ENCODE measurements around the gene RHBDD1.

Gene RHBDD1

DNA sequence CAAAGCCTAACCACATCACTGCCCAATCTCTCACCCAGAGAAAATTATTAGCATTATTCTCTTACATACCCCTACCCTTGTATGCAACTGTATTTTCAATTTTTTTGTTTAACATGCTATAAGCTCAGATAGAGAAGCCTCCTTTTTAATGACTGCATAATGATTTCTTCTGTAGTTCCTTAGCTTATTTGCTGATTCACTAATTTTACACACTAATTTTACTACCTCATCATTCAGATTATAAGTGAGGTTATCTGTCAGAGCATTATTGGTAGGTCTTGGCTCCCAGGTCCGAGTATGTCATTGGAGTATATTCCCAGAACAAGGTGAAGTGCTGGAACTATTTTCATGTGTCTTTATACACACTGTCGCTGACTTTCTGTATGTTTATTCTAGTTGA is 45.4 kb downstream of the RHBDD1 start:
- H3K4me2 ChIP-seq: no peak overlapping the region
- no peaks in the 10 kb centered on the region for H3K27me3 ChIP-seq
- H3K4me1 ChIP-seq: no peaks in the 10 kb centered on the region
- no peak overlapping the region for H3K4me3 ChIP-seq
- no peak overlapping the region for H3K9ac ChIP-seq
- TF ChIP-seq Cebpa-rat (IDR thresholded peaks at IDR 0.05): no peak
- no peaks in the 10 kb centered on the region for H4K20me1 ChIP-seq
- no peaks in the 10 kb centered on the region for H3K9me3 ChIP-seq
- peaks cover 9% of the 10 kb centered on the region; the same call in 1 of the 2 replicates for H3K36me3 ChIP-seq
- no peak overlapping the region for H3K27ac ChIP-seq

- no peak for TF ChIP-seq Cebpa-rat (IDR thresholded peaks at IDR 0.05)
- Histone ChIP-seq H3K36me3 (peaks cover 9% of the 10 kb centered on the region; the same call in 1 of the 2 replicates), H4K20me1 (no peaks in the 10 kb centered on the region), H3K4me2 (no peak overlapping the region), H3K27ac (no peak overlapping the region), H3K4me1 (no peaks in the 10 kb centered on the region), H3K9me3 (no peaks in the 10 kb centered on the region), H3K9ac (no peak overlapping the region), H3K4me3 (no peak overlapping the region), H3K27me3 (no peaks in the 10 kb centered on the region)
Observed at GRCh38 chr2:226882606-226883005, 46.8 kb downstream of the RHBDD1 start.

DNA sequence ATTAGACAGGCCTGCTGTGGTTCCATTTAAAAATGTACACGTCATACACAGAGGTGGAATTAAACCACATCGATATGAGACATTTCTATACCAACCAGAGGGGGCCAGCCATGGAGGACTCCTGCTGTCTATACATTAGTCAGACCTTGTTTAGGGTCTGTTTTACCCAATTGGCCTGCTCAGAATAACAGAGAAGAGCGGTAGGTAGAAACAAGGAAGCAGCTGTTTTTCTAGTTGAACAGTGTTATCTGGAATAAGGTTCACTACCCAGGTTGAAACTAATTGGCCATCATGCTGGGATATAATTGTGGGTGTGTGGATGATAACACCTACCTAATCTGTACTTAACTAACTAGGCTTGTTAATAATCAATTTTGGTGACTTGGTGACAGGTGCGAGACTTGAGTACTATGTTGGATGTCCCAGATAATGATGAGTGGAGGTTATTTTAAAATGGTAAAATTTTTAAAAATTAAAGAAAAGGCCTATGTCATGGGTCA is 47.5 kb downstream of the RHBDD1 start:
- no peak for TF ChIP-seq Cebpa-rat (IDR thresholded peaks at IDR 0.05)

GRCh38 chr2:226884166-226884565 is 48.3 kb downstream of the RHBDD1 start:
- Histone ChIP-seq H3K4me1 (no peaks in the 10 kb centered on the region), H3K9me3 (no peaks in the 10 kb centered on the region), H3K4me2 (no peak overlapping the region), H3K36me3 (peaks cover 9% of the 10 kb centered on the region; the same call in 1 of the 2 replicates), H3K4me3 (no peak overlapping the region), H3K27me3 (no peaks in the 10 kb centered on the region), H3K27ac (no peak overlapping the region), H4K20me1 (no peaks in the 10 kb centered on the region), H3K9ac (no peak overlapping the region)
- no peak for TF ChIP-seq Cebpa-rat (IDR thresholded peaks at IDR 0.05)

More for the DNA sequence above, 47.5 kb downstream of the RHBDD1 start:
- no peak overlapping the region for H3K9ac ChIP-seq
- H3K4me1 ChIP-seq: no peaks in the 10 kb centered on the region
- no peak overlapping the region for H3K27ac ChIP-seq
- no peaks in the 10 kb centered on the region for H3K9me3 ChIP-seq
- H3K27me3 ChIP-seq: no peaks in the 10 kb centered on the region
- no peak overlapping the region for H3K4me2 ChIP-seq
- H4K20me1 ChIP-seq: no peaks in the 10 kb centered on the region
- no peak overlapping the region for H3K4me3 ChIP-seq
- H3K36me3 ChIP-seq: peaks cover 9% of the 10 kb centered on the region; the same call in 1 of the 2 replicates

DNA sequence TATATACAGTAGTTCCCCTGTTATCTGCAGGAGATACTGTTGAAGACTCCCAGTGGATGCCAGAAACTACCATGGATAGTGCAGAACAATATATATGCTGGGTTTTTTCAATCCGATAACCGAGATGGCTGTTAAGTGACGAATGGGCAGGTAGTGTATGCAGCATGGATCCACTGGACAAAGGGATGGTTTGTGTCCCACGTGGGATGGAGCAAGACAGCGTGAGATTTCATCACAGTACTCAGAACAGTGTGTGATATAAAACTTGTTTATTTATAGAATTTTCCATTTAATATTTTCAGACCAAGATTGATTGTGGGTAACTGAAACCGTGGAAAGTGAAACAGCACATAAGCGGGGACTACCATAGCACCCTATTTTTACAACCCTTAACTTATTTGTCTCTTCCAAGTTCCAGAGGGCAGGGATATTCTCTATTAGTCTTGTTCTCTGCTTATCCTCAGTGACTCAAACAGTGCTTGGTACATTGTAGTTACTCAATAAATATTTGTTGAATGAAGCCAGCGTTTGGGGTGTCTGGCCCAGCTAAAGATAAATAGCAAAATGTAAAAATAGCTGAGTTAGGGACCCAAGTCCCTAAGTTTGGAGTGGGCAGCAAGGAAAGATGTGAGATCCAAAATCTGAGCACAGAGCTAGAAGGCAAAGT is 50.0 kb downstream of the RHBDD1 start:
- no peaks in the 10 kb centered on the region for H3K27me3 ChIP-seq
- no peaks in the 10 kb centered on the region for H3K9me3 ChIP-seq
- no peak for TF ChIP-seq Cebpa-rat (IDR thresholded peaks at IDR 0.05)
- no peak overlapping the region for H3K4me3 ChIP-seq
- H3K9ac ChIP-seq: no peak overlapping the region
- H3K4me1 ChIP-seq: no peaks in the 10 kb centered on the region
- no peaks in the 10 kb centered on the region for H4K20me1 ChIP-seq
- peaks cover 4% of the 10 kb centered on the region; the same call in 1 of the 2 replicates for H3K36me3 ChIP-seq
- H3K4me2 ChIP-seq: no peak overlapping the region
- H3K27ac ChIP-seq: no peak overlapping the region

GRCh38 chr2:226887940-226888339 is 52.1 kb downstream of the RHBDD1 start:
- H3K27ac ChIP-seq: no peak overlapping the region
- no peak overlapping the region for H3K4me2 ChIP-seq
- no peak overlapping the region for H3K4me3 ChIP-seq
- no peak overlapping the region for H3K9ac ChIP-seq
- H3K9me3 ChIP-seq: no peaks in the 10 kb centered on the region
- no peaks in the 10 kb centered on the region for H3K27me3 ChIP-seq
- no peaks in the 10 kb centered on the region for H3K36me3 ChIP-seq
- H4K20me1 ChIP-seq: no peaks in the 10 kb centered on the region
- no peak for TF ChIP-seq Cebpa-rat (IDR thresholded peaks at IDR 0.05)
- H3K4me1 ChIP-seq: no peaks in the 10 kb centered on the region

DNA sequence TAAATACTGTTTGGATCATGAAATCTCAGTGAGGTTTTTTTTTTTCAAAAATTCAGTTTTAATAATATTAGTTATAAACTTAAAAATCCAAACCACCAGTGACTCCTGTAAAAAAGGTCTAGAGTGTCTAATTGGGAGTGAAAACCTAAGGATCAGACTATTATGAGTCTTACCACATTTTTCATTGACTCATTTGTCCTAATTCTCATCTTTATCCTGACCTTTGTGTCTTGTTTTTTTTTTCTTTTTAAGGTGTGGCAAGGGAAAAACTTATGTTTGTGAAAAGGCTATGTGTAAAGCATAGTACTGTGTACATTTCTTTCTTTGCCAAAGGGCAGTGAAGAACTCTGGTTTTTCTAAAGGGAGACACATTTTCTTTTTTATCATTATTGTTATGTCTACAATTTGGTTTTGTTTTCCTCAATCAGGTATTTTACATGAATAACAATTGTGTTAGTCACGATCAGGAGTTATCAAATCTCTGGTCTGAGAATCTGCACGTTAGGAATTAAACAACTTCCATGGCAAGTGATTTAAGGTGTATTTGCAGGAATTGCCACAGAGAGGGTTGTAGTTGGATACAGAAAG is 52.6 kb downstream of the RHBDD1 start:
- H3K4me2 ChIP-seq: no peak overlapping the region
- no peak for TF ChIP-seq Cebpa-rat (IDR thresholded peaks at IDR 0.05)
- no peaks in the 10 kb centered on the region for H3K36me3 ChIP-seq
- H3K27me3 ChIP-seq: no peaks in the 10 kb centered on the region
- no peaks in the 10 kb centered on the region for H4K20me1 ChIP-seq
- no peak overlapping the region for H3K4me3 ChIP-seq
- no peak overlapping the region for H3K27ac ChIP-seq
- H3K9me3 ChIP-seq: no peaks in the 10 kb centered on the region
- H3K9ac ChIP-seq: no peak overlapping the region
- H3K4me1 ChIP-seq: no peaks in the 10 kb centered on the region

- Histone ChIP-seq H3K4me1 (no peaks in the 10 kb centered on the region), H3K36me3 (no peaks in the 10 kb centered on the region), H3K27me3 (no peaks in the 10 kb centered on the region), H3K4me3 (no peak overlapping the region), H3K4me2 (no peak overlapping the region), H3K27ac (no peak overlapping the region), H3K9ac (no peak overlapping the region), H3K9me3 (no peaks in the 10 kb centered on the region), H4K20me1 (no peaks in the 10 kb centered on the region)
- TF ChIP-seq Cebpa-rat (IDR thresholded peaks at IDR 0.05): no peak
Observed at GRCh38 chr2:226888971-226889370, 53.1 kb downstream of the RHBDD1 start.

DNA sequence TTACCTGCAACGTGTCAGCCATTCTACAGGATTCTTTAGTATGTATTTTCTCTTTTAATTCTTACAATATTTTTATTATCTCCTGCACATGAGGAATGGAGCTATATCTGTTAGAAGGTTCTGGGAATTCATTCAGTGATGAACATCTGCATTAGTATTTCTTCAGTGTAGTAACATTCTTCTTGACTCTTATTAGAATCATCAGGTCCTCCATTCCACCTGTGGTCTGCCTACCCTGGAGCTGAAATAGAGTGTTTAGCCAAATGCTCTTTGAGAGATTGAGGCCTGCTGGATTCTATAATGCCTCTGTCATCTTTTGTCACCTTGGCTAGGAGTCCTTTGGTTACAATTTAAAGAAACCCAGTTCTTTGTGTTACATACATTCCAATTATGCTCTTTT is 54.4 kb downstream of the RHBDD1 start:
- Histone ChIP-seq H3K27me3 (no peaks in the 10 kb centered on the region), H3K4me3 (no peak overlapping the region), H3K9ac (no peak overlapping the region), H4K20me1 (no peaks in the 10 kb centered on the region), H3K36me3 (peaks cover 7% of the 10 kb centered on the region; the same call in 1 of the 2 replicates), H3K27ac (no peak overlapping the region), H3K9me3 (no peaks in the 10 kb centered on the region), H3K4me2 (no peak overlapping the region), H3K4me1 (no peaks in the 10 kb centered on the region)
- no peak for TF ChIP-seq Cebpa-rat (IDR thresholded peaks at IDR 0.05)

DNA sequence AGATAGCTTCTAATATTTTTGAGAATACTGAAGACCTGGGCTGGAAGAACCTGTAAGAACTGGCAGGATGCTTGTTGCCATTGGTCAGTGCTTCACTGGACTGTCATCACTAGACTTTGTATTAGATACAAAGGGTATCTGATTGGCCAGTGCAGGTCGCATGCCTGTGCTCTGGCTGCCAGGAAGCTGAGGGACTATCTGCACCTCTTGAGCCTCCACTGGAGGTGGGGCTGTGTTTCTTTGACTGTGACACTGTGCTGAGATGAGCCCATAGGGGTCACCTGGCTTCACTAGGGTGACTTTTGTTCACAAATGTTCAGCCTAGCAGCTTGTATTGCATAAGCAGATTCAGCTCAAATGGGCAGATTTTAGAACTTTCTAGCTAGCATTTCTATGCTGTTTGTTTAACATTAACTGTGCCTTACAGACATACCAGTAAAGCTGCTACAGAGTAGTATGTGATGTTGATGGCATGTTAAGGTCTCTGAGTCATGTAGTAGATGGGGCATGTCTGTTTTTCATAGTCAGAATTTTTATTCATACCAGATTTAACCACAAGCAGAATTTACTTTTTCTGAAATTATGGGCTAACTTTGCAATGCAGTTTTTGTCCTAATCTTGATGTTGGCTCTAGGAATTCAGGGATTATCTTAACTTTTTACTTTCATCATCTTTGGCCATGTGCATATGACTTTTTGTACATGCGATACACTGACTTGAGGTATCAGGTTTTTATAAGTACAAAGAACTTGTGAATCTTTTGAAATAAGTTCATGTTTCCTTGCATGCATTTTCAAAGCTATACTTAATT is 56.1 kb downstream of the RHBDD1 start:
- Histone ChIP-seq H3K9me3 (no peaks in the 10 kb centered on the region), H4K20me1 (no peaks in the 10 kb centered on the region), H3K4me2 (no peak overlapping the region), H3K4me3 (no peak overlapping the region), H3K27ac (no peak overlapping the region), H3K4me1 (no peaks in the 10 kb centered on the region), H3K9ac (no peak overlapping the region), H3K27me3 (no peaks in the 10 kb centered on the region), H3K36me3 (peaks cover 8% of the 10 kb centered on the region; the same call in 1 of the 2 replicates)
- TF ChIP-seq Cebpa-rat (IDR thresholded peaks at IDR 0.05): no peak

Measured in BLaER1 (cell line).